Measurements from ENCODE around the gene SLC38A3. TPM values are rescaled to one million over a fixed set of nuclear protein-coding genes. Genes with fewer than 3 reads are reported as not detected.
A peak's percentile ranks its signal among the peaks of the same experiment; 100 is the strongest.

The SLC38A3 gene
- total RNA-seq, 4 donors from 2014 or later, result 0.69 to 4.1 TPM; not detected in 2

DNA sequence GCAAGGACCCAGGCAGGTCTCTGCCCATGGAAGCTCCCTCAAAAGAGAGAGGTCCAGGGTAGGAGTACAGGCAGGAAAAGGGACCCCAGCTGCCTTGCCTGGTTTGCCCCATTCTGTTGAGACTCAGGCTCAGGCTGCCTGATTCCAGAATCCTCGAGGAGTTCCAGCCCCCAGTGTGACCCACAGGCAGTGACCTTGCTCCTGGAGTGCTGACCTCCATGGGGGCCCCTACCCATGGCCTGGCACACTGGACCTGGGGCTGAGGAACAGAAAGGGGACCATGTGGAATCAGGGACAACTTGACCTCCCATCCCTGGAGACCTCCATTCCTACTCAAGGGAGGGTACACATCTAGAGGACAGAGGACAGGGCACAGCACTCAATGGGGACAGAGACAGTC lies 60.5 kb downstream of the SLC38A3 start:
- no peaks in the 10 kb centered on the region for H3K36me3 ChIP-seq
- TF ChIP-seq POLR2A (IDR thresholded peaks at IDR 0.05), result no peak
- TF ChIP-seq, protein P1, sequence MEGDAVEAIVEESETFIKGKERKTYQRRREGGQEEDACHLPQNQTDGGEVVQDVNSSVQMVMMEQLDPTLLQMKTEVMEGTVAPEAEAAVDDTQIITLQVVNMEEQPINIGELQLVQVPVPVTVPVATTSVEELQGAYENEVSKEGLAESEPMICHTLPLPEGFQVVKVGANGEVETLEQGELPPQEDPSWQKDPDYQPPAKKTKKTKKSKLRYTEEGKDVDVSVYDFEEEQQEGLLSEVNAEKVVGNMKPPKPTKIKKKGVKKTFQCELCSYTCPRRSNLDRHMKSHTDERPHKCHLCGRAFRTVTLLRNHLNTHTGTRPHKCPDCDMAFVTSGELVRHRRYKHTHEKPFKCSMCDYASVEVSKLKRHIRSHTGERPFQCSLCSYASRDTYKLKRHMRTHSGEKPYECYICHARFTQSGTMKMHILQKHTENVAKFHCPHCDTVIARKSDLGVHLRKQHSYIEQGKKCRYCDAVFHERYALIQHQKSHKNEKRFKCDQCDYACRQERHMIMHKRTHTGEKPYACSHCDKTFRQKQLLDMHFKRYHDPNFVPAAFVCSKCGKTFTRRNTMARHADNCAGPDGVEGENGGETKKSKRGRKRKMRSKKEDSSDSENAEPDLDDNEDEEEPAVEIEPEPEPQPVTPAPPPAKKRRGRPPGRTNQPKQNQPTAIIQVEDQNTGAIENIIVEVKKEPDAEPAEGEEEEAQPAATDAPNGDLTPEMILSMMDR (IDR thresholded peaks at IDR 0.05), result no peak
- intact Hi-C loops (cut with DNase I; ENCODE audit: low total_unique reads), result no loop called here
- H3K27me3 ChIP-seq, result no peaks in the 10 kb centered on the region
- no peaks in the 10 kb centered on the region for H3K9me3 ChIP-seq
- peaks cover 9 to 48% of the 10 kb centered on the region in 2 donors for H3K4me1 ChIP-seq
- no peak overlapping the region for H3K4me3 ChIP-seq
- H3K27ac ChIP-seq, result peak overlapping the region; percentile 97 to 99
- DNase-seq, result no peak

DNA sequence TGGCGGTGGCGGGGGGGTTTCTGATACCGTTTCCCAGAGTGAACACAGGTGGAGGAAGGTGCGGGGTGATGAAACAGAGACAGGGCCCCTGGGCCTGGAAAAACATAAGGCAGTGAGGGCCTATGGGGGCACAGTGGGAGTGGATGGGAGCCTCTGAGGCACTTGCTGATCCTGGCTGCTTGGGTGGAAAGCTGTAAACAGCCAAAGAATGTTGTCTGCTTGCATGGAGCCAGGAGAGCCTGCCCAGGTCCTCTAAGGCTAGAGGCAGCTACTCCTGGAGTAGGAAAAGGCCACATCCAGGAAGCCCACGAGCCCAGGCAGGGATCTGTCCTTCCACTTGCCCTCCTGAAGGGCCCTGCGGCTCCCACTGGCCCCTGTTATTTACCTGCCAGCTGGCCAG lies 60.9 kb downstream of the SLC38A3 start:
- Histone ChIP-seq H3K9me3 (no peaks in the 10 kb centered on the region), H3K27ac (peak overlapping the region; percentile 97 to 99), H3K27me3 (no peaks in the 10 kb centered on the region), H3K36me3 (no peaks in the 10 kb centered on the region), H3K4me3 (no peak overlapping the region), H3K4me1 (peaks cover 9 to 44% of the 10 kb centered on the region in 2 donors)
- TF ChIP-seq, protein P1 (IDR thresholded peaks at IDR 0.05), result no peak
- TF ChIP-seq POLR2A (IDR thresholded peaks at IDR 0.05), result no peak
- intact Hi-C loops (cut with DNase I; ENCODE audit: low total_unique reads), result no loop called here
- DNase-seq, result no peak

DNA sequence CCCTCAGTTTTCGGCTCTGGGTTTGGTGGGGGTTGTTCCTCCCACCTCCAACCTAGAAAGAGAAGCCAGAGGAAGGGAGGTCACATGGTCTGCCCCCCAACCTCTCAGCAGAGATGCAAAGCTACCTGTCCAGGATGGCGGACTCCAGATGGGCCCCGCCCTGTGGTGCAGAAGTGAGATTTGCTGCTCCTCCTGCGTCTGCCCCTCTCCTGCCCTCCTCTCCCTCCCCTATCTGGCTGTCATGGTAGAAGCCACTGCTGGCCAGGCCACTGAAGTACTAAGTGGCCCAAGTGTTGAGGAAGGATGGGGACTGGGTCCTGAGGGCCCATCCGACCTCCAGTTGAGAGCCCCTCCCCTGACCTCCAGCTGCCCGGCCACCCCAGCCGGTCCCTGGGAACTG lies 61.8 kb downstream of the SLC38A3 start:
- Histone ChIP-seq H3K9me3 (no peaks in the 10 kb centered on the region), H3K27me3 (no peaks in the 10 kb centered on the region), H3K4me1 (peaks cover 9 to 43% of the 10 kb centered on the region in 2 donors), H3K4me3 (peak overlapping the region; percentile 44 to 63), H3K27ac (peak overlapping the region; percentile 97 to 99), H3K36me3 (no peaks in the 10 kb centered on the region)
- DNase-seq, result no peak
- no peak for TF ChIP-seq POLR2A (IDR thresholded peaks at IDR 0.05)
- TF ChIP-seq, protein P1 (IDR thresholded peaks at IDR 0.05), result no peak
- intact Hi-C loops (cut with DNase I; ENCODE audit: low total_unique reads), result no loop called here

DNA sequence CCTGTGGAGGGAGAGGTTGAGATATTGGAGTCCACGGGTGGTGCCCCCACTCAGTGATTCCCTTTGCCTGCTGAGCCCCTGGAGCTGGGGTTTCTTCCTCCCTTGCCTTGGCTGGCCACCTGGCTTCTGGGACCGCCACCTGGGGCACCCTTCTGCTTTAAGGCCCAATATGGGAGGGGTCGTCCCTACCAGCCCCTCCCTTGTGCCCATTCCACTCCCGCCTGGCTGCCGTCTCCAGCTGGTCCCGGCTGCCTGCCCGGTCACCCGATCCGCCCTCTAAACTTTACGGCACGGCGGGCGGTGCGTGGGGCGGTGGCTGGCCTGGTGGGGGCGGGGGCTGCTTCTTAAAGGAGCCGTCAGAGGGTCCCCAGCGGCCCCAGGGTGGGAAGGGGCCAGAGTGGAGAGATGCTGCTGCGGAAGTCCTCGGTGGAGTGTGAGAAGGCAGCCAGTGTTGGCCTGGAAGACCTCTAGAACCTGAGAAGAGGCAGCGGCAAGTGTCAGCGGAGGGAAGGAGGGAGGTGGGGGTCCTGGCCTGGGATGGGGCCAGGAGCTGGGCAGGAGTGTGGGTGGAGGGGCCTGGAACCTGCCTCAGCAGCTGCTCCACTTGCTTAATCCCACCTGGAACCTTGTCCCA lies 62.3 kb downstream of the SLC38A3 start:
- Histone ChIP-seq H3K4me3 (peak overlapping the region; percentile 44 to 63), H3K36me3 (no peaks in the 10 kb centered on the region), H3K9me3 (no peaks in the 10 kb centered on the region), H3K4me1 (peaks cover 9 to 43% of the 10 kb centered on the region in 2 donors), H3K27me3 (no peaks in the 10 kb centered on the region), H3K27ac (peak overlapping the region; percentile 97 to 99)
- peak; percentile 71 to 74 for DNase-seq
- intact Hi-C loops (cut with DNase I; ENCODE audit: low total_unique reads), result no loop called here
- peak; percentile 57 to 67 for TF ChIP-seq POLR2A (IDR thresholded peaks at IDR 0.05)
- TF ChIP-seq, protein P1 (IDR thresholded peaks at IDR 0.05), result no peak

DNA sequence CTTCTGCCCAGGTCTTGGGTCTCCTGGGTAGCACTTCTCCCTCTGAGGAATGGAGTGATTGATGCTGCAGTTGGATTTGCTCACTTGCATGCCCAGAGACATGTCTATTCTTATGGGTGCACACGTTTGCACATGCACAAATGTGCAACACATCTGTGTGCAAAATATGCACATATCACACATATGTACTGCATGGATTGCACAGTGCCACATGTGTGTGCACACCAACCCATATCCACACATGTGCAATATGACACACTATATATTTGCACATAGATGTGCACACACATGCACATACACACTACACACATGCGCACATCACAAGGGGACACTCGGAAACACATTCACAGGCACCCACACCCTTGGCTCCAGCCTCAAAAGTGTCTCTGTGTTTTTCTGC lies 63.2 kb downstream of the SLC38A3 start:
- H3K9me3 ChIP-seq, result no peaks in the 10 kb centered on the region
- intact Hi-C loops (cut with DNase I; ENCODE audit: low total_unique reads), result no loop called here
- H3K27me3 ChIP-seq, result no peaks in the 10 kb centered on the region
- peaks cover 9 to 43% of the 10 kb centered on the region in 2 donors for H3K4me1 ChIP-seq
- DNase-seq, result no peak
- no peaks in the 10 kb centered on the region for H3K36me3 ChIP-seq
- peak overlapping the region; percentile 44 to 63 for H3K4me3 ChIP-seq
- peak overlapping the region; percentile 97 to 99 for H3K27ac ChIP-seq
- TF ChIP-seq, protein P1 (IDR thresholded peaks at IDR 0.05), result no peak
- TF ChIP-seq POLR2A (IDR thresholded peaks at IDR 0.05), result no peak

Measured in uterus (tissue), 4 donors.